GM12878 (cell line): ENCODE results near the gene SOWAHC. TPM values are rescaled to one million over a fixed set of nuclear protein-coding genes. Genes with fewer than 3 reads are reported as not detected.
A peak's percentile ranks its signal among the peaks of the same experiment; 100 is the strongest.

ENCODE experiments used
- ATAC-seq: fragments of 200-7000 bp; cut with Tn5 transposase; 3 replicates; pipeline ENCODE4 v1.9.1; 2020; ENCODE audit warnings: mild to moderate bottlenecking, moderate library complexity
- BruUV-seq: library from RNA; stranded (reverse); fragments of 400-500 nt; replicated peaks from 2 replicates; lab custom pipeline; 2021; lab: Mats Ljungman, UMichigan
- CTCF ChIA-PET: fragments of 300-600 bp; sonication (Branson Sonifier 250); formaldehyde crosslinking; extraction: SDS; loops from one replicate; lab custom pipeline; 2021; ENCODE audit warnings: inconsistent platforms; lab: Yijun Ruan, JAX
- POLR2A ChIA-PET: fragments of 350-600 bp; formaldehyde crosslinking; extraction: SDS; loops from one replicate; lab custom pipeline; 2021; ENCODE audit warnings: inconsistent platforms; lab: Charles Lee
- RAD21 ChIA-PET: fragments of 300-600 bp; sonication (Branson Sonifier 250); formaldehyde crosslinking; loops from one replicate; lab custom pipeline; 2023; ENCODE audit warnings: antibody characterized with exemption; ENCODE audit not compliant: unreplicated experiment; lab: Charles Lee
- SMC1A ChIA-PET: fragments of 300-600 bp; sonication (Branson Sonifier 250); formaldehyde crosslinking; loops from one replicate; lab custom pipeline; 2023; ENCODE audit not compliant: unreplicated experiment, uncharacterized antibody; lab: Charles Lee
- DNase-seq: peaks from one replicate; pipeline ENCODE4 v3.0.0-alpha.2; 2011; ENCODE audit warnings: low read depth, low spot score
- FAIRE-seq: peaks from 3 replicates; lab custom pipeline; 2011; peaks lifted over from hg19 to GRCh38; lab: Jason Lieb, UNC
- H2AFZ ChIP-seq: 2 replicates; pipeline ENCODE4 v1.6.0; 2011; ENCODE audit warnings: low read depth, low read length, control low read depth; ENCODE audit not compliant: control insufficient read depth
- H3K27ac ChIP-seq: 2 replicates; pipeline ENCODE4 v1.5.1; 2011; ENCODE audit warnings: control low read depth; ENCODE audit not compliant: control insufficient read depth, insufficient read depth
- H3K27me3 ChIP-seq, 2 experiments: replicated peaks in 1 of 2; 2 replicates each; pipeline versions ENCODE4 v1.6.0 to v1.6.1; 2011; ENCODE audit warnings: low read length in 1 of 2; ENCODE audit not compliant: control insufficient read depth in 2 of 2, insufficient read depth in 2 of 2
- H3K36me3 ChIP-seq, 2 experiments: 2 replicates each; pipeline ENCODE4 v1.5.1; 2011; ENCODE audit warnings: low read length in 1 of 2; ENCODE audit not compliant: control insufficient read depth in 2 of 2, insufficient read depth in 2 of 2
- H3K4me1 ChIP-seq: 2 replicates; pipeline ENCODE4 v1.6.1; 2011; ENCODE audit warnings: mild to moderate bottlenecking, low read length, moderate library complexity, mixed read lengths; ENCODE audit not compliant: control insufficient read depth, insufficient read depth
- H3K4me2 ChIP-seq: 2 replicates; pipeline ENCODE4 v1.6.0; 2011; ENCODE audit warnings: control low read depth; ENCODE audit not compliant: control insufficient read depth, insufficient read depth
- H3K4me3 ChIP-seq: fragments of 200-600 bp; sonication (generic); 2 replicates; pipeline ENCODE4 v1.5.1; 2016
- H3K79me2 ChIP-seq: 2 replicates; pipeline ENCODE4 v1.6.0; 2011; ENCODE audit warnings: low read length; ENCODE audit not compliant: control insufficient read depth, insufficient read depth
- H3K9ac ChIP-seq: 2 replicates; pipeline ENCODE4 v1.8.0; 2011; ENCODE audit warnings: low read length, control low read depth, mixed read lengths; ENCODE audit not compliant: control insufficient read depth, insufficient read depth
- H3K9me3 ChIP-seq: replicated peaks from 3 replicates; pipeline ENCODE4 v1.5.1; 2011; ENCODE audit warnings: mild to moderate bottlenecking, low read length; ENCODE audit not compliant: control insufficient read depth, insufficient read depth
- H4K20me1 ChIP-seq: 2 replicates; pipeline ENCODE4 v1.6.0; 2011; ENCODE audit not compliant: control insufficient read depth, insufficient read depth
- BMI1 ChIP-seq: fragments of 450-650 bp; IDR thresholded peaks from 2 replicates; pipeline ENCODE4 v1.6.1; 2016; ENCODE audit warnings: mild to moderate bottlenecking, moderate library complexity, borderline replicate concordance
- CEBPB ChIP-seq, 2 experiments: fragments of 150-350 bp in 1 of 2; IDR thresholded peaks; 2 replicates each; pipeline ENCODE4 v1.6.1; 2012 to 2014; ENCODE audit warnings: low read depth in 2 of 2, low read length in 2 of 2, borderline replicate concordance in 1 of 2, inconsistent platforms in 1 of 2
- GABPA ChIP-seq: IDR thresholded peaks from 2 replicates; pipeline ENCODE4 v1.6.1; 2014; ENCODE audit warnings: antibody characterized with exemption, low read depth, mild to moderate bottlenecking, inconsistent platforms
- NR2C2 ChIP-seq: IDR thresholded peaks from 2 replicates; pipeline ENCODE4 v1.6.1; 2011; ENCODE audit warnings: borderline replicate concordance, low read depth; ENCODE audit not compliant: control insufficient read depth, insufficient read length
- SPI1 ChIP-seq: IDR thresholded peaks from 2 replicates; pipeline ENCODE4 v1.6.1; 2011; ENCODE audit warnings: low read depth, mild to moderate bottlenecking, low read length, moderate library complexity, borderline replicate concordance; ENCODE audit not compliant: insufficient read depth
- ZSCAN29 ChIP-seq: fragments of 450-650 bp; IDR thresholded peaks from 2 replicates; pipeline ENCODE4 v1.6.1; 2017; ENCODE audit warnings: mild to moderate bottlenecking, moderate library complexity
- WGBS: methylation state at CpG from one replicate; pipeline ENCODE4 v1.1.6; 2016; ENCODE audit warnings: low lambda C conversion rate; ENCODE audit not compliant: insufficient replicate concordance, insufficient coverage; ENCODE audit errors: missing lambda C conversion rate; 5-methylcytosine and 5-hydroxymethylcytosine counted together
- in situ Hi-C: fragments of 300-500 bp; cut with MboI; formaldehyde crosslinking; loops from 9 replicates; pipeline ENCODE4 v1.14.3; 2018; ENCODE audit warnings: mixed read lengths
- intact Hi-C: fragments of 100-400 bp; cut with micrococcal nuclease; formaldehyde crosslinking; loops from one replicate; pipeline ENCODE4 v1.14.2; 2022; ENCODE audit not compliant: unreplicated experiment
- polyA plus RNA-seq, 11 experiments: library from polyadenylated mRNA; depleted of rRNA in 4 of 11; unstranded in 6 of 11; stranded (reverse) in 5 of 11; fragments of >200 nt; fragmentation: Nextera tagmentation in 4 of 11; fragmentation: Illumina TruSeq in 1 of 11; extraction: Ambion mirVana in 4 of 11; extraction: Trizol in 1 of 11; gene quantifications; 1 replicate in 1 of 11; 2 replicates in 10 of 11; pipeline versions ENCODE4 v1.2.1 to v1.2.3, GENCODE V29; 2011 to 2016; ENCODE audit warnings: inconsistent platforms in 2 of 11, missing spikeins in 2 of 11, low read depth in 1 of 11
- total RNA-seq, 4 experiments: library from RNA; depleted of rRNA in 3 of 4; stranded (reverse); fragments of >200 nt in 3 of 4; fragmentation: Illumina TruSeq in 1 of 4; extraction: Trizol in 1 of 4; gene quantifications; 2 replicates each; pipeline versions ENCODE4 v1.2.1 to v1.2.3, GENCODE V29; 2013 to 2021
- TF ChIP-seq, protein P1 (sequence below): IDR thresholded peaks from 2 replicates; pipeline ENCODE4 v1.6.1; 2012; ENCODE audit warnings: low read depth, low read length, improper control_type of control experiment
- TF ChIP-seq, protein P2 (sequence below): fragments of 450-650 bp; IDR thresholded peaks from 2 replicates; pipeline ENCODE4 v1.6.1; 2016; ENCODE audit warnings: mild to moderate bottlenecking
- TF ChIP-seq, protein P3 (sequence below): fragments of 450-650 bp; IDR thresholded peaks from 2 replicates; pipeline ENCODE4 v1.6.1; 2017; ENCODE audit warnings: mild to moderate bottlenecking, moderate library complexity

SOWAHC gene
- total and polyA plus RNA-seq, 10 of the 15 experiments (the other 5 are each of a cell fraction or from before 2014, with no cell fraction given) = 0.48 to 2.6 (median 1.8) TPM

DNA sequence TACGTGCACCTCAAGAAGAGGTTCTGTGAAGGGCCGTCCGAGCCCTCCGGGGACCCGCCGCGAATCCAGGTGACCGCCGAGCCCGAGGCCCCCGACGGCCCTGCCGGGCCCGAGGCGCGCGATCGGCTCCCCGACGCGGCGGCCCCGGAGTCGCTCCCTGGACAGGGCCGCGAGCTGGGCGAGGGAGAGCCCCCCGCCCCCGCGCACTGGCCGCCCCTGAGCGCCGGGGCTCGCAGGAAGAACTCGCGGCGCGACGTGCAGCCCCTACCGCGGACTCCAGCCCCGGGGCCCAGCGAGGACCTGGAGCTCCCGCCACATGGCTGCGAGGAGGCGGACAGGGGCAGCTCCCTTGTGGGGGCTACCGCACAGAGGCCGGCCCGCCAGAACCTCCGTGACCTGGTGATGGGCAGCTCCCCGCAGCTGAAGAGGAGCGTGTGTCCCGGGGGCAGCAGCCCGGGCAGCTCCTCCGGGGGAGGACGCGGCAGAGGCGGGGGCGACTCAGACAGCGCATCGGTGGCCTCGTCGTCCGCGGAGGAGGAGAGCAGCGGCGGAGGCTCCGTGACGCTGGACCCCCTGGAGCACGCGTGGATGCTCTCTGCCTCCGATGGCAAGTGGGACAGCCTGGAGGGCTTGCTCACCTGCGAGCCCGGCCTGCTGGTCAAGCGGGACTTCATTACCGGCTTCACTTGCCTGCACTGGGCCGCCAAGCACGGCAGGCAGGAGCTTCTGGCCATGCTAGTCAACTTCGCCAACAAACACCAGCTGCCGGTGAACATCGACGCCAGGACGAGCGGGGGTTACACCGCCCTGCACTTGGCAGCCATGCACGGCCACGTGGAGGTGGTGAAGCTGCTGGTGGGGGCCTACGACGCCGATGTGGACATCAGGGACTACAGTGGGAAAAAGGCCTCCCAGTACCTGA lies 812 bp downstream of the SOWAHC start:
- FAIRE-seq (no peak), DNase-seq (no peak), ATAC-seq (no peak)
- WGBS = 84% methylated on average over 53 of the region's 90 CpGs
- no TSS peak for BruUV-seq
- in situ Hi-C loops = no loop called here
- Histone ChIP-seq H3K27ac (no peak overlapping the region; the same call in 1 of the 2 replicates), H3K27me3 (no peaks in the 10 kb centered on the region), H3K4me3 (no peak overlapping the region), H3K4me1 (0 out of 2 replicates have a peak, but pooled peaks cover 3% of the 10 kb centered on the region), H3K9ac (no peak overlapping the region), H2AFZ (no peak overlapping the region), H4K20me1 (no peaks in the 10 kb centered on the region), H3K4me2 (peak overlapping the region; percentile 62), H3K79me2 (peaks cover 29% of the 10 kb centered on the region), H3K36me3 (no peaks in the 10 kb centered on the region), H3K9me3 (peaks cover 3% of the 10 kb centered on the region; the same call in 2 of the 3 replicates)
- intact Hi-C loops = loop anchor here (5.0 kb wide), 1 partner anchor 47 kb away; no protein-coding TSS in a partner anchor
- ChIA-PET SMC1A (interaction anchor here (1.1 to 1.9 kb wide), 2 partner anchors 48 to 68 kb away, joined by 4 to 6 read pairs; no protein-coding TSS in a partner anchor), CTCF (interaction anchor here (0.8 to 1.7 kb wide), 6 partner anchors 23 to 101 kb away, joined by 3 to 4 read pairs (median 4); no protein-coding TSS in a partner anchor), RAD21 (interaction anchor here (11.1 kb wide), 1 partner anchor 68 kb away, joined by 110 read pairs; no protein-coding TSS in a partner anchor), POLR2A (no interaction called here)
- TF ChIP-seq SPI1 (no peak), ZSCAN29 (no peak), GABPA (no peak), BMI1 (no peak), NR2C2 (no peak), CEBPB (IDR thresholded peaks at IDR 0.05; ENCODE audit: borderline replicate concordance in 1 of 2, low read depth in 2 of 2, low read length in 2 of 2) (no peak)
- TF ChIP-seq, protein P1, sequence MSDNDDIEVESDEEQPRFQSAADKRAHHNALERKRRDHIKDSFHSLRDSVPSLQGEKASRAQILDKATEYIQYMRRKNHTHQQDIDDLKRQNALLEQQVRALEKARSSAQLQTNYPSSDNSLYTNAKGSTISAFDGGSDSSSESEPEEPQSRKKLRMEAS = no peak
- TF ChIP-seq, protein P2, sequence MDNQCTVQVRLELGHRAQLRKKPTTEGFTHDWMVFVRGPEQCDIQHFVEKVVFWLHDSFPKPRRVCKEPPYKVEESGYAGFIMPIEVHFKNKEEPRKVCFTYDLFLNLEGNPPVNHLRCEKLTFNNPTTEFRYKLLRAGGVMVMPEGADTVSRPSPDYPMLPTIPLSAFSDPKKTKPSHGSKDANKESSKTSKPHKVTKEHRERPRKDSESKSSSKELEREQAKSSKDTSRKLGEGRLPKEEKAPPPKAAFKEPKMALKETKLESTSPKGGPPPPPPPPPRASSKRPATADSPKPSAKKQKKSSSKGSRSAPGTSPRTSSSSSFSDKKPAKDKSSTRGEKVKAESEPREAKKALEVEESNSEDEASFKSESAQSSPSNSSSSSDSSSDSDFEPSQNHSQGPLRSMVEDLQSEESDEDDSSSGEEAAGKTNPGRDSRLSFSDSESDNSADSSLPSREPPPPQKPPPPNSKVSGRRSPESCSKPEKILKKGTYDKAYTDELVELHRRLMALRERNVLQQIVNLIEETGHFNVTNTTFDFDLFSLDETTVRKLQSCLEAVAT = peak; percentile 78
- TF ChIP-seq, protein P3, sequence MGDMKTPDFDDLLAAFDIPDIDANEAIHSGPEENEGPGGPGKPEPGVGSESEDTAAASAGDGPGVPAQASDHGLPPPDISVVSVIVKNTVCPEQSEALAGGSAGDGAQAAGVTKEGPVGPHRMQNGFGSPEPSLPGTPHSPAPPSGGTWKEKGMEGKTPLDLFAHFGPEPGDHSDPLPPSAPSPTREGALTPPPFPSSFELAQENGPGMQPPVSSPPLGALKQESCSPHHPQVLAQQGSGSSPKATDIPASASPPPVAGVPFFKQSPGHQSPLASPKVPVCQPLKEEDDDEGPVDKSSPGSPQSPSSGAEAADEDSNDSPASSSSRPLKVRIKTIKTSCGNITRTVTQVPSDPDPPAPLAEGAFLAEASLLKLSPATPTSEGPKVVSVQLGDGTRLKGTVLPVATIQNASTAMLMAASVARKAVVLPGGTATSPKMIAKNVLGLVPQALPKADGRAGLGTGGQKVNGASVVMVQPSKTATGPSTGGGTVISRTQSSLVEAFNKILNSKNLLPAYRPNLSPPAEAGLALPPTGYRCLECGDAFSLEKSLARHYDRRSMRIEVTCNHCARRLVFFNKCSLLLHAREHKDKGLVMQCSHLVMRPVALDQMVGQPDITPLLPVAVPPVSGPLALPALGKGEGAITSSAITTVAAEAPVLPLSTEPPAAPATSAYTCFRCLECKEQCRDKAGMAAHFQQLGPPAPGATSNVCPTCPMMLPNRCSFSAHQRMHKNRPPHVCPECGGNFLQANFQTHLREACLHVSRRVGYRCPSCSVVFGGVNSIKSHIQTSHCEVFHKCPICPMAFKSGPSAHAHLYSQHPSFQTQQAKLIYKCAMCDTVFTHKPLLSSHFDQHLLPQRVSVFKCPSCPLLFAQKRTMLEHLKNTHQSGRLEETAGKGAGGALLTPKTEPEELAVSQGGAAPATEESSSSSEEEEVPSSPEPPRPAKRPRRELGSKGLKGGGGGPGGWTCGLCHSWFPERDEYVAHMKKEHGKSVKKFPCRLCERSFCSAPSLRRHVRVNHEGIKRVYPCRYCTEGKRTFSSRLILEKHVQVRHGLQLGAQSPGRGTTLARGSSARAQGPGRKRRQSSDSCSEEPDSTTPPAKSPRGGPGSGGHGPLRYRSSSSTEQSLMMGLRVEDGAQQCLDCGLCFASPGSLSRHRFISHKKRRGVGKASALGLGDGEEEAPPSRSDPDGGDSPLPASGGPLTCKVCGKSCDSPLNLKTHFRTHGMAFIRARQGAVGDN = 0 out of 2 replicates have a peak, but pooled peaks have one; percentile 33
